ENCODE measurements around the gene UMAD1. TPM values are rescaled to one million over a fixed set of nuclear protein-coding genes. Genes with fewer than 3 reads are reported as not detected.

Gene UMAD1
- total RNA-seq, 1 donor = 17.0 TPM

GRCh38 chr7:7746458-7746857 is 105.9 kb downstream of the UMAD1 start:
- Histone ChIP-seq H3K36me3 (ENCODE audit: insufficient read depth, low read length) (no peaks in the 10 kb centered on the region), H3K27ac (ENCODE audit: low read depth, low read length) (no peak overlapping the region), H3K4me1 (ENCODE audit: insufficient read depth, low read length) (no peaks in the 10 kb centered on the region), H3K79me2 (ENCODE audit: insufficient read depth, low read length) (no peaks in the 10 kb centered on the region), H4K20me1 (ENCODE audit: insufficient read depth, low read length) (no peaks in the 10 kb centered on the region), H3K4me2 (ENCODE audit: insufficient read depth, low read length) (no peak overlapping the region), H3K4me3 (ENCODE audit: insufficient read depth, low read length) (no peak overlapping the region), H3K9me3 (ENCODE audit: low read depth, low read length) (no peaks in the 10 kb centered on the region), H2AFZ (ENCODE audit: low read length) (no peak overlapping the region), H3K27me3 (ENCODE audit: insufficient read depth, low read length) (no peaks in the 10 kb centered on the region)
- TF ChIP-seq, protein P1, sequence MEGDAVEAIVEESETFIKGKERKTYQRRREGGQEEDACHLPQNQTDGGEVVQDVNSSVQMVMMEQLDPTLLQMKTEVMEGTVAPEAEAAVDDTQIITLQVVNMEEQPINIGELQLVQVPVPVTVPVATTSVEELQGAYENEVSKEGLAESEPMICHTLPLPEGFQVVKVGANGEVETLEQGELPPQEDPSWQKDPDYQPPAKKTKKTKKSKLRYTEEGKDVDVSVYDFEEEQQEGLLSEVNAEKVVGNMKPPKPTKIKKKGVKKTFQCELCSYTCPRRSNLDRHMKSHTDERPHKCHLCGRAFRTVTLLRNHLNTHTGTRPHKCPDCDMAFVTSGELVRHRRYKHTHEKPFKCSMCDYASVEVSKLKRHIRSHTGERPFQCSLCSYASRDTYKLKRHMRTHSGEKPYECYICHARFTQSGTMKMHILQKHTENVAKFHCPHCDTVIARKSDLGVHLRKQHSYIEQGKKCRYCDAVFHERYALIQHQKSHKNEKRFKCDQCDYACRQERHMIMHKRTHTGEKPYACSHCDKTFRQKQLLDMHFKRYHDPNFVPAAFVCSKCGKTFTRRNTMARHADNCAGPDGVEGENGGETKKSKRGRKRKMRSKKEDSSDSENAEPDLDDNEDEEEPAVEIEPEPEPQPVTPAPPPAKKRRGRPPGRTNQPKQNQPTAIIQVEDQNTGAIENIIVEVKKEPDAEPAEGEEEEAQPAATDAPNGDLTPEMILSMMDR (IDR thresholded peaks at IDR 0.05; ENCODE audit: extremely low read depth, low read depth, low read length) = no peak
- no peak for DNase-seq (ENCODE audit: insufficient read length, low spot score, missing footprints)

DNA sequence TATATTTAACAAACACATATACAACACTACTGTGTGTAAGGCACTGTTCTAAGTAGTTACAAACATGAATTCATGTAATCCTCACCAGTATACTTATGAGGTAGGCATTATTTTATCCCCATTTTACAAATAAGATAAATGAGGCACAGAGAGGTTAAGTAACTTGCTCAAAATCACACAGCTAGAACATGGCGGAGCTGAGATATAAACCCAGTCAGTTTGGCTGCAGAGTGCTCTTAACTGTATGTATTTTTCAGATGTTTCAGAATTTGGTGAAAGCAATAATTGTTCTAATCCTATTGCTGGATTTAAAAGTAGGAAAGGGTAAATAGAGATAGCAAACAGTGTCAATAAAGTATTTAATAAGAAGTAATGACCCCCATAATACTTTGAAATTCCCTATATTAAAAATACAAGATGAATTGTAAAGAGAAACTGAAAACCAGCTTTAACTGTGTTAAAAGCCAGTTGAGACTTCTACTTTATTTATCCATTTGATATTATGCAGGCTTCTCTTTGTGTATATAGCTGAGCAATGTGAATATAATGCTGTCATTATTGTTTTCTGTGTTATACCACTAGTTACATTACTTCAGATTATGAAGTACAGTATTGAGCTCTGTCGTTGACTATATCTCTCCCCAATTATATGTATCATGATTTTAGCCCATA is 110.2 kb downstream of the UMAD1 start:
- no peak overlapping the region for H3K27ac ChIP-seq (ENCODE audit: low read depth, low read length)
- no peaks in the 10 kb centered on the region for H3K9me3 ChIP-seq (ENCODE audit: low read depth, low read length)
- peak overlapping the region; percentile 14 for H3K4me3 ChIP-seq (ENCODE audit: insufficient read depth, low read length)
- TF ChIP-seq, protein P1 (IDR thresholded peaks at IDR 0.05; ENCODE audit: extremely low read depth, low read depth, low read length) = no peak
- DNase-seq (ENCODE audit: insufficient read length, low spot score, missing footprints) = no peak
- H3K4me1 ChIP-seq (ENCODE audit: insufficient read depth, low read length) = no peaks in the 10 kb centered on the region
- H3K27me3 ChIP-seq (ENCODE audit: insufficient read depth, low read length) = no peaks in the 10 kb centered on the region
- no peaks in the 10 kb centered on the region for H4K20me1 ChIP-seq (ENCODE audit: insufficient read depth, low read length)
- H3K36me3 ChIP-seq (ENCODE audit: insufficient read depth, low read length) = no peaks in the 10 kb centered on the region
- no peak overlapping the region for H2AFZ ChIP-seq (ENCODE audit: low read length)
- H3K4me2 ChIP-seq (ENCODE audit: insufficient read depth, low read length) = peak overlapping the region; percentile 4
- H3K79me2 ChIP-seq (ENCODE audit: insufficient read depth, low read length) = no peaks in the 10 kb centered on the region

DNA sequence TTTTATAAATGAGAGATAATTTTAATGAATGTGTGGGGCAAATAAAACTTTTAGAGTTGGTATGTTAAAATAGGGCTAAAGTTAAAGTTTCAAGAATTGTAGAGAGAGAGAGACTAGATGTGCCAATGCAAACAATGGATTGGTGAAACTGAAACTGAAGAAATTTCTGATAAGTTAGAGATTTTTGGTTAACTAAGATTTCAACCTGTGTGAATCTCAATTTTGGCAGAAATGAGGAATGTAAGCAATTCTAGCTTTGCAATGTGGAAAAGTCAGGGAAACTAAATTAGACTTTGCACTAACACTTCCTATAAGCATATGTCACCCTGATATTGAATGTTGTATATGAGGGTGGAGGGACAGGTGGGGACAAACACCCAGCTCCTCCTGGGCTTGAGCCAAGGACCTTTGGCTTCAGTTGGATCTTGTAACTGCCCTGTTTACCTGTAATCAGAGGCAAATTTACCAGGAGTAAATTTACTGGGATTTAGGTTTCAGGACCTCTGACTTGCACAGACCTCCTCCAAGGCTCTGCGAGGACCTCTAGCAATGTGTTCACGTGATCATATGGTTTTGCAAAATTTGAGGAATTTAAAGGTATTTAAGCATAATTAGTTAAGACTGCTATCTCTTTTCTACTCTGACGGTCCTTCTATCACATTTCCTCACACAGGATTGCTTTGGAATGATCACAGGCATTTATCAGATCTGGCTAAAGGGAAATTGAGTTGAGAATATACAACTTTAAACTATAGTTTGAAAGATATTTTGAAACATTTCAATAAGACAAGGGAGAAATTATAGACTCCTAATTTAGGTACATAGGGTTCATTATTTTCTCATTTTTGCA is 110.9 kb downstream of the UMAD1 start:
- Histone ChIP-seq H3K4me2 (ENCODE audit: insufficient read depth, low read length) (peak overlapping the region; percentile 4), H3K9me3 (ENCODE audit: low read depth, low read length) (no peaks in the 10 kb centered on the region), H2AFZ (ENCODE audit: low read length) (no peak overlapping the region), H3K4me3 (ENCODE audit: insufficient read depth, low read length) (peak overlapping the region; percentile 14), H3K36me3 (ENCODE audit: insufficient read depth, low read length) (no peaks in the 10 kb centered on the region), H3K79me2 (ENCODE audit: insufficient read depth, low read length) (no peaks in the 10 kb centered on the region), H3K4me1 (ENCODE audit: insufficient read depth, low read length) (no peaks in the 10 kb centered on the region), H3K27ac (ENCODE audit: low read depth, low read length) (no peak overlapping the region), H3K27me3 (ENCODE audit: insufficient read depth, low read length) (no peaks in the 10 kb centered on the region), H4K20me1 (ENCODE audit: insufficient read depth, low read length) (no peaks in the 10 kb centered on the region)
- DNase-seq (ENCODE audit: insufficient read length, low spot score, missing footprints) = no peak
- TF ChIP-seq, protein P1 (IDR thresholded peaks at IDR 0.05; ENCODE audit: extremely low read depth, low read depth, low read length) = no peak

- no peak overlapping the region for H2AFZ ChIP-seq (ENCODE audit: low read length)
- DNase-seq (ENCODE audit: insufficient read length, low spot score, missing footprints) = no peak
- H3K9me3 ChIP-seq (ENCODE audit: low read depth, low read length) = no peaks in the 10 kb centered on the region
- H3K4me3 ChIP-seq (ENCODE audit: insufficient read depth, low read length) = no peak overlapping the region
- H4K20me1 ChIP-seq (ENCODE audit: insufficient read depth, low read length) = no peaks in the 10 kb centered on the region
- H3K4me1 ChIP-seq (ENCODE audit: insufficient read depth, low read length) = peaks cover 6% of the 10 kb centered on the region
- H3K27ac ChIP-seq (ENCODE audit: low read depth, low read length) = no peak overlapping the region
- no peaks in the 10 kb centered on the region for H3K27me3 ChIP-seq (ENCODE audit: insufficient read depth, low read length)
- H3K79me2 ChIP-seq (ENCODE audit: insufficient read depth, low read length) = no peaks in the 10 kb centered on the region
- no peak overlapping the region for H3K4me2 ChIP-seq (ENCODE audit: insufficient read depth, low read length)
- TF ChIP-seq, protein P1 (IDR thresholded peaks at IDR 0.05; ENCODE audit: extremely low read depth, low read depth, low read length) = no peak
- H3K36me3 ChIP-seq (ENCODE audit: insufficient read depth, low read length) = no peaks in the 10 kb centered on the region
Measured at GRCh38 chr7:7756577-7756976, 116.0 kb downstream of the UMAD1 start.
